SH-SY5Y (cell line): Measurements from ENCODE around the gene IL4R.

Source experiments
- GATA2 ChIP-seq: IDR thresholded peaks from 2 replicates; pipeline ENCODE4 v1.6.1; 2011; ENCODE audit warnings: mild to moderate bottlenecking, low read depth, low read length
- GATA3 ChIP-seq: IDR thresholded peaks from 2 replicates; pipeline ENCODE4 v1.6.1; 2011; ENCODE audit warnings: low read depth, mild to moderate bottlenecking, low read length, moderate library complexity

GRCh38 chr16:27291106-27291505 is 22.7 kb upstream of the IL4R start:
- TF ChIP-seq GATA2 (no peak), GATA3 (no peak)
